GM12874 (cell line): Measurements from ENCODE around the gene NCOR1.

Experiments
- CTCF ChIP-seq: IDR thresholded peaks from 2 replicates; pipeline ENCODE4 v1.5.1; 2011; ENCODE audit warnings: low read depth, mild to moderate bottlenecking, control low read depth, low read length, moderate library complexity; ENCODE audit not compliant: insufficient read depth

The NCOR1 gene

GRCh38 chr17:16239931-16240330 is 24.6 kb upstream of the NCOR1 start:
- TF ChIP-seq CTCF: no peak

GRCh38 chr17:16232391-16232790 is 17.1 kb upstream of the NCOR1 start:
- no peak for TF ChIP-seq CTCF

GRCh38 chr17:16222406-16222805 is 7.1 kb upstream of the NCOR1 start:
- no peak for TF ChIP-seq CTCF

GRCh38 chr17:16217002-16217635 is 1.8 kb upstream of the NCOR1 start, which contains the start of gene PIGL:
TSS of gene PIGL (plus strand) at chr17:16217210. CDS start at chr17:16217227, 17 bp downstream.
- 0 out of 2 replicates have a peak, but pooled peaks have one; percentile 2 for TF ChIP-seq CTCF

GRCh38 chr17:16215965-16216316 is 607 bp upstream of the NCOR1 start:
- TF ChIP-seq CTCF: no peak

GRCh38 chr17:16215002-16215272 is 397 bp downstream of the NCOR1 start:
- no peak for TF ChIP-seq CTCF

- no peak for TF ChIP-seq CTCF
These were observed 938 bp downstream of the NCOR1 start for GRCh38 chr17:16214190-16215001.
